ENCODE data around the gene MOV10. TPM values are rescaled to one million over a fixed set of nuclear protein-coding genes. Genes with fewer than 3 reads are reported as not detected.
A peak's percentile ranks its signal among the peaks of the same experiment; 100 is the strongest.

Gene MOV10
- total and polyA plus RNA-seq, 8 donors: 25.9 to 137 (median 66.8) TPM

GRCh38 chr1:112699425-112700144 lies 25.1 kb downstream of the MOV10 start:
- 70 to 85% (median 75%) methylated on average over 13 of the region's 13 CpGs for WGBS, 5 donors
- no peaks in the 10 kb centered on the region for H3K27me3 ChIP-seq
- peaks cover 59 to 71% (median 65%) of the 10 kb centered on the region in 4 donors for H3K4me1 ChIP-seq
- DNase-seq: peak in 1 of 2 donors; percentile 23
- TF ChIP-seq EP300 (IDR thresholded peaks at IDR 0.05) (no peak), CTCF (IDR thresholded peaks at IDR 0.05) (no peak), POLR2AphosphoS5 (IDR thresholded peaks at IDR 0.05) (no peak), POLR2A (IDR thresholded peaks at IDR 0.05) (no peak)
- no peaks in the 10 kb centered on the region for H3K9me3 ChIP-seq
- intact Hi-C loops (cut with DNase I; ENCODE audit: low total_unique reads): loop anchor here (10.0 kb wide), 1 partner anchor 315 kb away; no protein-coding TSS in a partner anchor
- H3K4me3 ChIP-seq: peak overlapping the region in 1 of 4 donors; percentile 13
- H3K36me3 ChIP-seq: peaks cover 24 to 86% (median 74%) of the 10 kb centered on the region in 4 donors
- H3K27ac ChIP-seq: peak overlapping the region in 4 of 5 donors; percentile 75 to 96 (median 92)

- Histone ChIP-seq H3K27ac (peak overlapping the region; percentile 62 to 96 (median 88)), H3K36me3 (peaks cover 24 to 76% (median 64%) of the 10 kb centered on the region in 4 donors), H3K4me3 (peak overlapping the region in 1 of 4 donors; percentile 2), H3K27me3 (no peaks in the 10 kb centered on the region), H3K4me1 (peaks cover 67 to 81% (median 75%) of the 10 kb centered on the region in 4 donors), H3K9me3 (no peaks in the 10 kb centered on the region)
- 20 to 48% (median 37%) methylated on average over 6 to 7 of the region's 7 CpGs for WGBS, 5 donors
- DNase-seq: peak; percentile 93 to 98
- intact Hi-C loops (cut with DNase I; ENCODE audit: low total_unique reads): loop anchor here (10.0 kb wide), 1 partner anchor 316 kb away; no protein-coding TSS in a partner anchor
- TF ChIP-seq EP300 (IDR thresholded peaks at IDR 0.05): no peak
- peak in 2 of 3 donors; percentile 44 to 62 for TF ChIP-seq POLR2AphosphoS5 (IDR thresholded peaks at IDR 0.05)
Measured at GRCh38 chr1:112700290-112701226, 26.1 kb downstream of the MOV10 start.

GRCh38 chr1:112701227-112702066 lies 27.0 kb downstream of the MOV10 start:
- peak overlapping the region; percentile 62 to 96 (median 88) for H3K27ac ChIP-seq
- peak in 1 of 2 donors; percentile 25 for DNase-seq
- intact Hi-C loops (cut with DNase I; ENCODE audit: low total_unique reads): loop anchor here (10.0 kb wide), 1 partner anchor 317 kb away; no protein-coding TSS in a partner anchor
- H3K9me3 ChIP-seq: no peaks in the 10 kb centered on the region
- no peak overlapping the region for H3K4me3 ChIP-seq
- 76 to 84% (median 78%) methylated on average over 17 of the region's 17 CpGs for WGBS, 5 donors
- no peaks in the 10 kb centered on the region for H3K27me3 ChIP-seq
- H3K36me3 ChIP-seq: peaks cover 17 to 68% (median 55%) of the 10 kb centered on the region in 4 donors
- TF ChIP-seq CTCF (IDR thresholded peaks at IDR 0.05) (no peak), EP300 (IDR thresholded peaks at IDR 0.05) (no peak), POLR2A (IDR thresholded peaks at IDR 0.05) (no peak), POLR2AphosphoS5 (IDR thresholded peaks at IDR 0.05) (no peak)
- peaks cover 72 to 87% (median 80%) of the 10 kb centered on the region in 4 donors for H3K4me1 ChIP-seq

- intact Hi-C loops (cut with DNase I; ENCODE audit: low total_unique reads): loop anchor here (10.0 kb wide), 1 partner anchor 317 kb away; no protein-coding TSS in a partner anchor
- H3K27ac ChIP-seq: peak overlapping the region in 4 of 5 donors; percentile 75 to 96 (median 92)
- peaks cover 11 to 62% (median 50%) of the 10 kb centered on the region in 4 donors for H3K36me3 ChIP-seq
- H3K4me3 ChIP-seq: no peak overlapping the region
- no peaks in the 10 kb centered on the region for H3K9me3 ChIP-seq
- peak in 1 of 2 donors; percentile 5 for DNase-seq
- peaks cover 72 to 87% (median 80%) of the 10 kb centered on the region in 4 donors for H3K4me1 ChIP-seq
- no peaks in the 10 kb centered on the region for H3K27me3 ChIP-seq
- 76 to 86% (median 81%) methylated on average over 3 of the region's 3 CpGs for WGBS, 5 donors
- no peak for TF ChIP-seq CTCF (IDR thresholded peaks at IDR 0.05)
- no peak for TF ChIP-seq EP300 (IDR thresholded peaks at IDR 0.05)
- no peak for TF ChIP-seq POLR2A (IDR thresholded peaks at IDR 0.05)
- no peak for TF ChIP-seq POLR2AphosphoS5 (IDR thresholded peaks at IDR 0.05)
Measured at GRCh38 chr1:112702067-112702395, 27.6 kb downstream of the MOV10 start.

Data from stomach (tissue), 9 donors.